ENCODE measurements around the gene COQ8A. TPM values are rescaled to one million over a fixed set of nuclear protein-coding genes. Genes with fewer than 3 reads are reported as not detected.

COQ8A gene
- total RNA-seq, 2 donors from 2014 or later: 116 to 134 TPM

DNA sequence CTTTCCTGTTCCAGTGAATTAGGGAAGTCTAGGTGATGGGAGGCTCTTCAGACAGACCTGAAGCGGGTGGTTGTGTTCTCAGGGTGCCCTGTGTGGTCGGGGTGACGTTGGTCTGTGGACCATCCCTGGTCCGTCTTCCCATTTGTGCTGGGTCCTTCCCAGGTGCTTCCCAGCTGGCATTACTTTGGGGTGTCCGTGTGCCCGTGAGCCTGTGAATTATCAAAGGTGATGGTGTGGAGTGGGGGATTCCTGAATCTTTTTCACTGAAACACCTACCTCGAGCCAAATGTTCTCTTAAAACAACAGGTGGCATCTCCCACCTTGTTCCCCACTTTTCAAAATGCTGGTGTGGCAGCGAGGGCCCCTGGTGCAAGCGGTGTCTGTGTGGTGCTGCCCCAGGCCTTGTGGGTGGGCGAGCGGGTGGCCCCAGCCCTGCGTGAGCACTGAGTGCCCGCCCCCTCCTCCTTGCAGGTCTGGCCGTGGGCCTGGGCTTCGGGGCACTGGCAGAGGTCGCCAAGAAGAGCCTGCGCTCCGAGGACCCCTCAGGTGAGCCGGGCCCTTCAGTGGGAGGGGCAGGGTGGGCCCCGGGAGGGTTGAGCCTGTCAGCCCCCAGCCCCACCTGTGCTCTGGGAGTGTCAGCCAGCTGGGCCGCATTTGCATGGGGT, 37.0 kb downstream of the COQ8A start:
- no peak overlapping the region for H3K4me3 ChIP-seq
- intact Hi-C loops (cut with DNase I): no loop called here
- H3K27me3 ChIP-seq: no peaks in the 10 kb centered on the region
- DNase-seq (no peak), ATAC-seq (no peak)
- no peaks in the 10 kb centered on the region for H3K9me3 ChIP-seq
- 88 to 95% methylated on average over 9 to 20 of the region's 21 CpGs for WGBS, 2 donors
- peaks cover 0 to 14% of the 10 kb centered on the region in 2 donors for H3K36me3 ChIP-seq (replicated peaks in 1 of 2; ENCODE audit: insufficient read depth in 1 of 2, low read depth in 2 of 2)
- TF ChIP-seq POLR2A (IDR thresholded peaks at IDR 0.05) (no peak), CTCF (IDR thresholded peaks at IDR 0.05) (no peak)
- H3K27ac ChIP-seq: peak overlapping the region in 3 of 4 donors; percentile 10 to 58 (median 19)
- peaks cover 68% of the 10 kb centered on the region for H3K4me1 ChIP-seq

DNA sequence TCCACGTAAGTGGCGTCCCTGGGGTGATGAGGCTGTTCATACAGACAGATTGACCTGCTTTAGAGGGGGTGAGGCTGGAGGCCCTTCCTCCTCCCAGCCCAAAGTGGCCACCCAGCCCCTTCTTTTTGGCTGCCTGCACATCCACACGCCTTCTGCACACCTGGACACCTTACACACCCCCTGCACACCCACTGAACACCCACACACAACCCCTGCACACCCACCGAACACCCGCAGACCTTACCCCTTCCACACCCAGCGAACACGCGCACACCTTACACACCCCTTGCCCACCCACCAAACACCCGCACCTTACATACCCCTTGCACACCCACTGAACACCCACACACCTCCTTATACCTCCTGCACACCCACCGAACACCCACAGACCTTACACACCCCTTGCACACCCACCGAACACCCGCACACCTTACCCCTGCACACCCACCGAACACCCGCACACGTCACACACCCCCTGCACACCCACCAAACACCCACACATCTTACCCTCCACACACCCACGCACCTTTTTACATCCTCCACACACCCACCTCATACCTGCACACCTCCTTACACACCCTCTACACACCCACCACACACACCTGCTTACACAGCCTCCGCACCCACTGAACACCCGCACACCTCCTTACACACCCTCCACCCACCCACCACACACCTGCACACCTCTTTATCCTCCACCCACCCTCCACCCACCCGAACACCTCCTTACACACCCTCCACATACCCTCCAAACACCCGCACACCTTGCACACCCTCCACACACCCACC, 37.7 kb downstream of the COQ8A start:
- TF ChIP-seq CTCF (IDR thresholded peaks at IDR 0.05) (no peak), POLR2A (IDR thresholded peaks at IDR 0.05) (no peak)
- H3K36me3 ChIP-seq (replicated peaks in 1 of 2; ENCODE audit: insufficient read depth in 1 of 2, low read depth in 2 of 2): peaks cover 4 to 19% of the 10 kb centered on the region in 2 donors
- ATAC-seq (no peak), DNase-seq (no peak)
- peaks cover 62% of the 10 kb centered on the region for H3K4me1 ChIP-seq
- no peaks in the 10 kb centered on the region for H3K9me3 ChIP-seq
- no peak overlapping the region for H3K27ac ChIP-seq
- 84 to 89% methylated on average over 20 of the region's 20 CpGs for WGBS, 2 donors
- H3K27me3 ChIP-seq: no peaks in the 10 kb centered on the region
- no peak overlapping the region for H3K4me3 ChIP-seq
- intact Hi-C loops (cut with DNase I): no loop called here

DNA sequence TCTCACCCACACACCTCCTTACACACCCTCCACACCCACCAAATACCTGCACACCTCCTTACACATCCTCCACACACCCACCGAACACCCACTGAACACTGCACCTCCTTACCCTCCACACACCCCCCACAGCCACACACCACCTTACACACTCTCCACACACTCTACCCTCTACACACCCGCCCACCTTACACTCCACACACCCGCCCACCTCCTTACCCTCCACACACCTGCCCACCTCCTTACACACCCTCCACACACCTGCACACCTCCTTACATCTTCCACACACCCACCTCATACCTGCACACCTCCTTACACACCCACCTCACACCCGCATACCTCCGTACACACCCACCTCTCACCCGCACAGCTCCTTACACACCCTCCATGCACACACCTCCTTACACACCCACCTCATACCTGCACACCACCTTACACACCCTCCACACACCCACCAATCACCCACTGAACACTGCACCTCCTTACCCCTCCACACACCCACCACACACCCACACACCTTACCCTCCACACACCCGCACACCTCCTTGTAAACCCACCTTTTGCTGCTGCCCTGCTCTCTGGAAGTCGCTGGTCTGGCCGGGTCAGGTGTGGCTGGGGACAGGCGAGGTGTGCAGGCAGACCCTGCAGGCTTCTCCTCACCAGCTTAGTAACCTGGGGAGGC, 38.5 kb downstream of the COQ8A start:
- Histone ChIP-seq H3K4me3 (no peak overlapping the region), H3K4me1 (peaks cover 55% of the 10 kb centered on the region), H3K9me3 (no peaks in the 10 kb centered on the region), H3K27ac (no peak overlapping the region), H3K36me3 (replicated peaks in 1 of 2; ENCODE audit: insufficient read depth in 1 of 2, low read depth in 2 of 2) (peaks cover 9 to 19% of the 10 kb centered on the region in 2 donors), H3K27me3 (no peaks in the 10 kb centered on the region)
- ATAC-seq (no peak), DNase-seq (no peak)
- TF ChIP-seq CTCF (IDR thresholded peaks at IDR 0.05) (no peak), POLR2A (IDR thresholded peaks at IDR 0.05) (no peak)
- WGBS, 2 donors: 90 to 96% methylated on average over 3 to 10 of the region's 10 CpGs
- intact Hi-C loops (cut with DNase I): no loop called here

GRCh38 chr1:226979115-226979516, 39.0 kb downstream of the COQ8A start:
- H3K36me3 ChIP-seq (replicated peaks in 1 of 2; ENCODE audit: insufficient read depth in 1 of 2, low read depth in 2 of 2): peaks cover 14 to 23% of the 10 kb centered on the region in 2 donors
- DNase-seq (no peak), ATAC-seq (no peak)
- no peak overlapping the region for H3K27ac ChIP-seq
- no peaks in the 10 kb centered on the region for H3K9me3 ChIP-seq
- TF ChIP-seq POLR2A (IDR thresholded peaks at IDR 0.05) (no peak), CTCF (IDR thresholded peaks at IDR 0.05) (no peak)
- H3K27me3 ChIP-seq: no peaks in the 10 kb centered on the region
- intact Hi-C loops (cut with DNase I): no loop called here
- H3K4me3 ChIP-seq: no peak overlapping the region
- H3K4me1 ChIP-seq: peaks cover 49% of the 10 kb centered on the region
- 89% methylated on average over 15 of the region's 15 CpGs; no CpG with 5 or more reads in 1 of the 2 donors for WGBS, 2 donors
